Stimulated activated CD8-positive, alpha-beta memory T cell treated with anti-CD3 and anti-CD28 coated beads, Interleukin-7, amount 100 ng/mL, for 4 hours (primary cell): Measurements from ENCODE around the gene HARS2.
"Not testable (repeated sequence)": the region's sequence is repeated elsewhere in the genome, so short reads cannot be mapped to it uniquely, and the experiment has no call there.

Experiments used
- DNase-seq, 2 donors: peaks; one replicate each; pipeline ENCODE4 v3.0.0-alpha.2; 2020; ENCODE audit warnings: low read depth in 2 of 2

Gene HARS2

DNA sequence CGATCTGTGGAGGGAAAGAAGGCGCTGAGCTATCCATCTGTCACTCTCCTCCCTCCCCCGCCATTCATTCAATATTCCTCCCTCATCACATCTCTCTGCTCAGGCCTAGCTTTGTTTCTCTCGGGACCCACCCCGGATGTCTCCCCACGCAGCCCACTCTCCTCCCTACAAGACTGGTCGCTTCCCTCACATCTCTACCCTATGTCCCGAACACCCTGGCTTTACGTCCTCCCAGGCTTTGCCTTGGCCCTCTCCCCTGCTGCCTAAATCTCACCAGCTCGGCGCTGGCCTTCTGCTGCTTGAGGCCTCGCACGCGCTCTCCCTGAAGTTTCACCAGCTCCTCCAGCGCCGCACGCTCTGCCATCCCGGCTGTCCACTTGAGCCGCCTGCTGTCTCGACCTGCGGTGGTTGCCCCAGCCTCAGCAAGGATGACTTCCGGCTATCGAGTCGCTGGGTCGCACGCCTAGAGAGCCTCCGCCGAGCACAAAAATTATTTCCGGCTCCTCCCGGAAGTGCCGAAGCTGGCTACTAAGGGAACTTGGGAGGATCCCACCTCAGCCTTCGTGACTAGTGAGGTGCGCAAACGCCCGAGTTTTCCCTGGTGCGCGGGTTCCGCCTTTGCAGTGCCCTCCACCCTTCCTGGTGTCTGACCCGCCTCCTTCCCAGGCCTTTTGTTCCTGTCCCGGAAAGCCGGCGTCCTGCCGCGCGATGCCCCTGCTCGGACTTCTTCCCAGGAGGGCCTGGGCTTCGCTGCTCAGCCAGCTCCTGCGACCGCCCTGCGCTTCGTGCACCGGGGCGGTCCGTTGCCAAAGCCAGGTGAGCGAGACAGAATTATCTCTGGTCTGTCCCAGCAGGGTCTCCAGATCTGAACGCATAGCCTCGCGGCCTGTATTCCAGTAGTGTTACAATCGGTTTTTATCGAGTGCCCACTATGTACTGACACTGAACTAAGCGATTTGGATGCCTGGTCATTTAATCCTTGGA is at the start of gene HARS2, which contains the start of gene HARS1:
Gene HARS2, plus strand, starts transcription at position 515 of the 984 bp plus-strand sequence. Its CDS starts 194 bp downstream, at position 709.
Gene HARS1, minus strand, starts transcription at position 430 of the 984 bp plus-strand sequence. Its CDS starts 66 bp downstream, at position 364.
- DNase-seq = peak; percentile 71 to 77

- no peak for DNase-seq
These were observed 49.5 kb upstream of the HARS2 start for GRCh38 chr5:140641716-140642115.

GRCh38 chr5:140642718-140643117 is 48.5 kb upstream of the HARS2 start:
- DNase-seq = no peak

DNA sequence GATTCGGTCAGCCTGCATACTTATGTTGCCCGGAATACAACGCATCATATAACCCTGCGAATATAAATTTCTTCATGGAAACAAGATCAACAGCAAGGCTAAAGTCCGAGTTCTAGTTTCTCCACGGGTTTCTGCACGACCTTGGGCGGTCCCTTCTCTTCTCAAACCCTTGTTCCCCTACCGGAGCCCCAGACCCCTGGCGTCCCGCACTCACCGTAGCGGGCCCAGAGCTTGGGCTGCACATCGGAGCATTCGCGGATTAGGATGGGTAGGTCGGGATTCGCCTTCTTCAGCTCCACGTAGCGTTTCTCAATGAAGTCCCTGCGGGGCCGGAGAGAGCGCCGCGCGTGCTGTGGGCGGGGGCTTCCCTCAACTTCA is 44.2 kb upstream of the HARS2 start:
- no peak for DNase-seq

- DNase-seq = no peak
These were observed 32.4 kb upstream of the HARS2 start for GRCh38 chr5:140658870-140659269.

DNA sequence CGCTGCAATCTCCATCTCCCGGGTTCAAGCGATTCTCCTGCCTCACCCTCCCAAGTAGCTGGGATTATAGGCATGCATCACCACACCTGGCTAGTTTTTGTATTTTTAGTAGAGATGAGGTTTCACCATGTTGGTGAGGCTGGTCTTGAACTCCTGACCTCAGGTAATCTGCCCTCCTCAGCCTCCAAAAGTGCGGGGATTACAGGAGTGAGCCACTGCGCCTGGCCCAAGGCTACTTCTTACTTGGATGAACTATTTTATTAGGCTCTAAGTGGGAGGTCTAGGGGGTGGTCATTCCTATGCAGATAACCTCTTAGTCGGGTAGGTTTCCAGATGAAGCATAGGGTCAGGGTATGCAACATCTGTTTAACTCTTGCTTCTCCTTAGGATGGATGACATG is 30.9 kb upstream of the HARS2 start:
- DNase-seq = not testable (repeated sequence)

DNA sequence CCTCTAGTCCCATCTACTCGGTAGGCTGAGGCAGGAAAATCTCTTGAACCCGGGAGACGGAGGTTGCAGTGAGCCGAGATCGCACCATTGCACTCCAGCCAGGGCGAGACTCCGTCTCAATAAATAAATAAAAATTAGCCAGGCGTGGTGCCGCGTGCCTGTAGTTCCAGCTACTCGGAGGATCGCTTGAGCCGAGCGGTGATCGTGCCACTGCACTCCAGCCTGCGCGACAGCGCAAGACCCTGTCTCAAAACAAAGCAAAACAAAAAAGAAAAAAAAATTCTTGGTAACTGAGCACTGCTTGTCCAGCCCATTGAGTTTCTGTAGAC is 27.3 kb upstream of the HARS2 start:
- DNase-seq = no peak

- DNase-seq = peak; percentile 92 to 96
These were observed 26.7 kb upstream of the HARS2 start, which contains the start of gene WDR55 for GRCh38 chr5:140664359-140665119. TSS of gene WDR55 (plus strand) at chr5:140664904. CDS start at chr5:140664913, 9 bp downstream.

- DNase-seq = not testable (repeated sequence)
These were observed 20.2 kb upstream of the HARS2 start for GRCh38 chr5:140671035-140671434.

DNA sequence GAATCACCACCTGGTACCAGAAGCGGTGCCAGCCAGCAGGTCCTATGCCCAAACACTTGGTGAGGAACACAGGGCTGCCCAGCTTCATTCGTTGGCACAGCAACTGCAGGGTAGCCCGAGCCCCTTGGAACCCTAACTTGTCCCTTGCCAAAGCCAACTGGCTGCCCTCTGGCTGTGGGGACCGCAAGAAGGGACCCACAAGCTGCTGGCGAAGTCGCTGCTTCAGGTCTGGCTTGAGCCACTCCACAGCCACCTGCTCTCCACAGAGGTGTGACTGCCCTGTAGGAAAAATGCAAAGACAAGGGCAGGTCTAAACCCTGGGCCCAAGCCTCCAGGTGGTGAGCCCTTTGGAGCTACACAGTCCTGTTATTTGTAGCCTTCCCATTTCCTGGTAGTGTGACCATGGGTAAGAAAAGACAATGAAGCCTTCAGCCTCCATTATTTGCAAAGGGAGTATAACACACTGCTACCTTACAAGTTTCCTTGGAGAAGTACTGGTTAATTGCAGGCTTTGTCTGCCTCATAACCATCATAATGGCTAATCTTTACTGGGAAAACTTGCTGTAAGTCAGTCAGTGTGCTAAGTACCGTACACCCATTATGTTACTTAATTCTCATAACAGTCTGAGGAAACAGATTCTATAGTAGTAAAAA is 19.7 kb upstream of the HARS2 start:
- no peak for DNase-seq

- no peak for DNase-seq
These were observed 18.6 kb upstream of the HARS2 start for GRCh38 chr5:140672455-140673186.

DNA sequence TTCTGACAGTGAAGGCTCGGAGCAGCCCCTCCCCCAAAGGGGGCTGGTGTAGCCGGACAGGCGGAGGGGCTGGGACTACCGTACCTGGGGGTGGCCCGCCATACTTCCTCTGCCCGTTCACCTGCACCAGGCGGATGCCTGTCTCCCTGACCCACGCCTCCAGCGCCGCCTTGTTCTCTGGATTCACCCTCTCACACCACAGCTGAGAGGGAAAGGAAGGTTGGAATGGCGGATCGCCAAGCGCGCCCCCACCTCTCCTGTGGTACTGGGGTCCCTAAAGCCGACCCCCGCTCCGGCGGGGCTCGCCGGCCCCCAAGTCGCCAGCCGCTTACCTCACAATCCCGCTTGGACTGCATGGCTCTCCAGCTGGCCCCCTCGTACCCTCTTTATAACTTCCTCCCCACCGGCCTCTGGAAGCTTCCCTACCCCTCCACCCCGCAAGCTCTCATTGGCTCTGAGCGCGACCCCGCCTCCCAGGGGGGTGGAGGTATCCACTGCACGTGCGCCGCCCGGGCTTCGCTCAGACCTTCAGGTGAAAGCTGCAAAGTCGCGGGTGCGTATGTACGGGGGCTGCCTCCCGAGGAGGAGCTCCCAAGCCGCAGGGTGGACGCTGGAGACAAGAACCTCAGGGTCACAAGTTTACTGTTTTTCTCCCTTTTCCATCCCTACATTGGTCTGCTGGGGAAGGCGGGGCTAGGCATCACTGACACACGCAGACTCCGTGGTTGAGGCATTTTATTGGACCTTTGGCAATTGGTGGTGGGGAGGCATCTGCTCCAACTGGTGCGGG is 17.9 kb upstream of the HARS2 start, which contains the start of gene DND1:
Gene DND1, minus strand, starts transcription at position 390 of the 790 bp plus-strand sequence. Its CDS starts 34 bp downstream, at position 356.
- DNase-seq = no peak

DNA sequence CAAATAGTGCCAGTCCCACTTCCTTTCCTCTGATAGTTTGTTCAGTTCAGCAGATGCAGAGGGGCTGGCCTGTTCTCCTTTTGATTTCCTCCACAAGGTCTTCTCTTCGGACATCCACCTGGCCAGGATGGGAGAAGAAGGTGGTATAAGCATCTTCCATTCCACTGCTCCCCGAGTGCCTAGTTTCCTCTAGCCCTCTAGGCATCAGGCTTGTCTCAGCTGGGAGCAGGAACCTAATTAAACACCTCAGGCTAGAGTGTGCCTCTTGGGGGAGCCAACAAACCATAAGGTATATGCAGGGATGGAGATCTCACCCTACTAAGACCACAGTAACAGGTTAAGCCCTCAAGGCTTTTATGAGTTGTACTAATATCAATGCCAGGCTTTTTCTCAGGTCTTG is 17.0 kb upstream of the HARS2 start:
- DNase-seq = no peak

DNA sequence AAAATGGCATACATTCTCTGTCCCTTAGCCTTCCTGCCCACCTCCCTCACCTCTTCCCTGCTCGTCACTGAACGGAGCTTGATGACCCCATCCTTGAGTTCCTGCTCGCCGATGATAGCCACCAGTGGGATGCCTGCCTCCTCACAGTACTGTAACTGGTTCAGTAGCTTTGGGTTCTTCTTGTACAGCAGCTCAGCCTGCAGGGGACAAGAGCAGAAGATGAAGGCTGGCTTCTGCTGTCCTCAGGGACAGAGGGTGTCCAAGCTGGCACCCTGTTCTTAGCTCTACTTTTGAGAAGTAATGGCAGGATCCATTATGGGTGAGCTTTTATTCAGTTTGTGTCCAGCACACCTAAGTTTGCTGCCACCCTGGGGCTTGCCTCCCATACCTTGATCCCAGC is 16.6 kb upstream of the HARS2 start:
- DNase-seq = no peak

DNA sequence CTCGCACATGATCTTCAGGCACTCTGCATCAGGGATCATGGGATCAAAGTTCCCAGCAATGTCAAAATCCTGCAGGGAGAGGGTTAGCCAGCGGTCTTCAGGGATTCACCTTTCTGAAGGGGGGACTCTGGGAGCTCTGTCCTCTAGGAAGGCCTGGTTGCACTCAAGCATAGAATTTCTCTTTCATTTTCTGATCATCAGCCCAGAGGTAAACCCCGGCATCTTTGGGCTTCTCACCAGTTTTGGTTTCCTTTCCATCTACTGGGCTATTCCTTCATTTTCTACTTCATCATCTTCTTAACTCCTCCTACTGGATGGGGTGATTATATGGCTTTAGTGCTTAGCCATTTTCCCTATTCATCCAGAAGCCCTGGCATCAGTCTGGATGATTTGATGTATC is 13.3 kb upstream of the HARS2 start:
- DNase-seq = no peak

DNA sequence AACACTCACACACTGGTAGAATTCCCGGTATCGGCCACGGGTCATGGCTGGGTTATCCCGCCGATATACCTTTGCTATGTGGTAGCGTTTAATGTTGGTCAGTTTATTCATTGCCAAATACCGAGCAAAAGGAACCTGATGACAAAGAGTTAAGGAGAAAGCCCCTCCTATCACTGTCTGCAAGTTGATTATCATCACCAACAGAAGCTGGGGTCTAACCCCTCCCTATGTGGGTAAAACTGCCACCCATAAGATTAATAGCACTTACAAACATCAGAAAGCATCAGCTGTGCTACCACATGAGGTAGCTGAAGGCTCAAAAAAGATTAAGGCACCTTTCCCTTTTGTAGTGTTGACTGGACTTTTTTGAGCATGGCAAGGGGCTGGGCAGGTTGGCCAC is 12.3 kb upstream of the HARS2 start:
- no peak for DNase-seq

DNA sequence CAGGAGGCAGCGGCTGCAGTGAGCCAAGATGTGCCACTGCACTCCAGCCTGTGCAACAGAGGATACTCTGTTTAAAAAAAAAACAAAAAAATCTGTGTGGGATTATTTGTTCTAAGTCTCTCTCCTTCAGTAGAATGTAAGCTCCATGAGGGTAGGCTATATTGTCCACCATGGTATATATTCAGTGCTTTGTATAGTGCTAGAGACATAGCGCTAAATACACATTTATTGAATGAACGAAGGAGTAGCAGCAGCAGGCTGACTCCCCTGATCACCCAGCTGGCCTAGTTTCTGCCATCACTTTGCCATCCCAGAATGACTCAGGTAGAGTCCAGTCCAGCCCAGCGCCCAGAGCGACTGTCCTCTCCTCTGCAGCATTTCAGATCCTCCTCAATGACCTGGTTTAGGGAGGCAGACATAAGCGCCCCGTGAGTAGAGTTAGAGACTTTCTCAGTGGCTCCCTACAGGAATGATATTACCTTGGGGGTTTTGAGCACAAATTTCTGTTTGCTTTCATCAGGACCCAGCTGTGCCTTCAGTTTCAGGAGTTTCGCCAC is 801 bp upstream of the HARS2 start:
- no peak for DNase-seq

GRCh38 chr5:140694276-140694675 is 3.0 kb downstream of the HARS2 start:
- no peak for DNase-seq

DNA sequence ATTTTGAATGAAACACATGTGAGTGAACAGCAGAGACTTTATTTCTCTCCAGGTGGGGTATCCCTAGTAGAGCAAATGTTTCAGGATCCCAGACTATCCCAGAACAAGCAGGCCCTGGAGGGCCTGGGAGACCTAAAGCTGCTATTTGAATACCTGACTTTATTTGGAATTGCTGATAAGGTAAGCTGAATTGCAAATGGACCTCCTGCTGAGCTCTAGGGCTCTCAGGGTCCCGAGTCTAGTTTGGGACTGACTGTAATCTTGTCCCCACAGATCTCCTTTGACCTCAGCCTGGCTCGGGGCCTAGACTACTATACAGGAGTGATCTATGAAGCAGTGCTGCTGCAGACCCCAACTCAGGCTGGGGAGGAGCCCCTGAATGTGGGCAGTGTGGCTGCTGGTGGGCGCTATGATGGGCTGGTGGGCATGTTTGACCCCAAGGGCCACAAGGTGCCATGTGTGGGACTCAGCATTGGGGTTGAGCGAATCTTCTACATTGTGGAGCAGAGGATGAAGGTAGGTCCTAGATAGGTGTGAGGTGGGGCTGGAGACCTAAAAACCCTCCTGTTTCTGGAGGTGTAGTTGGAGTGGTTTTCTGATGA is 5.7 kb downstream of the HARS2 start:
- DNase-seq = no peak
